GM23248 (cell line): Measurements from ENCODE around the gene LMAN2. TPM values are rescaled to one million over a fixed set of nuclear protein-coding genes. Genes with fewer than 3 reads are reported as not detected.

Source experiments
- DNase-seq: peaks from one replicate; pipeline ENCODE4 v3.0.0-alpha.2; 2015
- H2AFZ ChIP-seq: fragments of 200-600 bp; sonication (generic); 2 replicates; pipeline ENCODE4 v1.6.1; 2016; ENCODE audit warnings: antibody characterized with exemption
- H3F3A ChIP-seq: fragments of 200-600 bp; sonication (generic); 2 replicates; pipeline ENCODE4 v1.6.1; 2016; ENCODE audit warnings: mild to moderate bottlenecking, antibody characterized with exemption, mixed run types; ENCODE audit not compliant: insufficient read depth
- H3K27ac ChIP-seq: fragments of 200-600 bp; sonication (generic); 2 replicates; pipeline ENCODE4 v1.5.1; 2016; ENCODE audit warnings: mild to moderate bottlenecking
- H3K27me3 ChIP-seq: fragments of 200-600 bp; sonication (generic); replicated peaks from 2 replicates; pipeline ENCODE4 v1.6.1; 2016; ENCODE audit warnings: mild to moderate bottlenecking; ENCODE audit not compliant: insufficient read depth
- H3K36me3 ChIP-seq: fragments of 200-600 bp; sonication (generic); 2 replicates; pipeline ENCODE4 v1.6.1; 2016; ENCODE audit warnings: low read depth, mild to moderate bottlenecking
- H3K4me1 ChIP-seq: fragments of 200-600 bp; sonication (generic); 2 replicates; pipeline ENCODE4 v1.6.1; 2016; ENCODE audit warnings: mild to moderate bottlenecking; ENCODE audit not compliant: insufficient read depth
- H3K4me2 ChIP-seq: fragments of 200-600 bp; sonication (generic); one replicate; pipeline ENCODE4 v1.6.1; 2016; ENCODE audit warnings: mild to moderate bottlenecking; ENCODE audit not compliant: unreplicated experiment
- H3K4me3 ChIP-seq: fragments of 200-600 bp; sonication (generic); 2 replicates; pipeline ENCODE4 v1.5.1; 2016; ENCODE audit warnings: mild to moderate bottlenecking
- H3K79me2 ChIP-seq: fragments of 200-600 bp; sonication (generic); 2 replicates; pipeline ENCODE4 v1.6.1; 2016; ENCODE audit warnings: mild to moderate bottlenecking; ENCODE audit not compliant: insufficient read depth
- H3K9ac ChIP-seq: fragments of 200-600 bp; sonication (generic); 2 replicates; pipeline ENCODE4 v1.6.1; 2016; ENCODE audit warnings: mild to moderate bottlenecking
- H3K9me2 ChIP-seq: fragments of 200-600 bp; sonication (generic); 2 replicates; pipeline ENCODE4 v1.6.1; 2016; ENCODE audit warnings: mixed run types, mild to moderate bottlenecking, moderate library complexity; ENCODE audit not compliant: insufficient read depth
- H3K9me3 ChIP-seq: fragments of 200-600 bp; sonication (generic); one replicate; pipeline ENCODE4 v1.6.1; 2017; ENCODE audit warnings: low read depth
- H4K20me1 ChIP-seq: fragments of 200-600 bp; sonication (generic); 2 replicates; pipeline ENCODE4 v1.6.0; 2016; ENCODE audit not compliant: insufficient read depth
- EZH2 ChIP-seq: fragments of 200-600 bp; sonication (generic); IDR thresholded peaks from 2 replicates; pipeline ENCODE4 v1.6.1; 2018; ENCODE audit warnings: antibody characterized with exemption, mild to moderate bottlenecking; ENCODE audit not compliant: insufficient read depth, poor library complexity, severe bottlenecking
- EZH2phosphoT487 ChIP-seq: fragments of 200-600 bp; sonication (generic); IDR thresholded peaks from 2 replicates; pipeline ENCODE4 v1.6.1; 2018; ENCODE audit warnings: antibody characterized with exemption, moderate library complexity, mild to moderate bottlenecking, low read depth; ENCODE audit not compliant: insufficient read depth
- WGBS, 2 experiments: methylation state at CpG; one replicate each; pipeline ENCODE4 v1.1.6; 2015 to 2017; ENCODE audit warnings: low lambda C conversion rate in 2 of 2, low coverage in 1 of 2; ENCODE audit errors: missing lambda C conversion rate in 2 of 2; 5-methylcytosine and 5-hydroxymethylcytosine counted together
- in situ Hi-C: fragments of 300-500 bp; cut with MboI; formaldehyde crosslinking; loops from 2 replicates; pipeline ENCODE4 v1.15.0; 2020
- polyA plus RNA-seq: library from polyadenylated mRNA; unstranded; fragments of >200 nt; fragmentation: Nextera tagmentation; extraction: Ambion mirVana; gene quantifications from 2 replicates; pipeline ENCODE4 v1.2.1, GENCODE V29; 2016
- total RNA-seq: library from RNA; depleted of rRNA; stranded (reverse); fragments of >200 nt; shearing (Covaris generic); gene quantifications from 2 replicates; pipeline ENCODE4 v1.2.3, GENCODE V29; 2014

Gene LMAN2
- total and polyA plus RNA-seq, 2 experiments from 2014 or later: 303 to 313 TPM

GRCh38 chr5:177396807-177397206 is 45.3 kb upstream of the LMAN2 start:
- 70 to 78% methylated on average over 8 to 10 of the region's 10 CpGs for WGBS, 2 experiments
- Histone ChIP-seq H3K4me1 (no peaks in the 10 kb centered on the region), H3K27me3 (peaks cover 36% of the 10 kb centered on the region), H3K79me2 (no peaks in the 10 kb centered on the region), H3K9ac (no peak overlapping the region), H3F3A (peaks cover 5% of the 10 kb centered on the region; the same call in 1 of the 2 replicates), H3K27ac (no peak overlapping the region), H3K36me3 (no peaks in the 10 kb centered on the region), H3K4me3 (no peak overlapping the region), H2AFZ (no peak overlapping the region), H3K9me2 (no peaks in the 10 kb centered on the region), H4K20me1 (no peaks in the 10 kb centered on the region), H3K9me3 (no peaks in the 10 kb centered on the region), H3K4me2 (no peak overlapping the region)
- no peak for DNase-seq
- in situ Hi-C loops: loop anchor here (10.0 kb wide), 1 partner anchor 58 kb away; no protein-coding TSS in a partner anchor
- no peak for TF ChIP-seq EZH2

GRCh38 chr5:177396078-177396477 is 44.6 kb upstream of the LMAN2 start:
- no peaks in the 10 kb centered on the region for H3F3A ChIP-seq
- H2AFZ ChIP-seq: no peak overlapping the region
- 30 to 52% methylated on average over 5 to 6 of the region's 8 CpGs for WGBS, 2 experiments
- H4K20me1 ChIP-seq: no peaks in the 10 kb centered on the region
- no peaks in the 10 kb centered on the region for H3K36me3 ChIP-seq
- no peaks in the 10 kb centered on the region for H3K9me2 ChIP-seq
- H3K27ac ChIP-seq: no peak overlapping the region
- peaks cover 29% of the 10 kb centered on the region for H3K27me3 ChIP-seq
- no peaks in the 10 kb centered on the region for H3K9me3 ChIP-seq
- DNase-seq: no peak
- H3K4me1 ChIP-seq: no peaks in the 10 kb centered on the region
- no peak overlapping the region for H3K9ac ChIP-seq
- no peak overlapping the region for H3K4me3 ChIP-seq
- in situ Hi-C loops: loop anchor here (10.0 kb wide), 1 partner anchor 59 kb away; no protein-coding TSS in a partner anchor
- H3K79me2 ChIP-seq: no peaks in the 10 kb centered on the region
- TF ChIP-seq EZH2phosphoT487: no peak
- TF ChIP-seq EZH2: no peak
- H3K4me2 ChIP-seq: no peak overlapping the region

GRCh38 chr5:177393990-177394389 is 42.5 kb upstream of the LMAN2 start:
- H3K9me2 ChIP-seq: no peaks in the 10 kb centered on the region
- H3K4me3 ChIP-seq: no peak overlapping the region
- 0 out of 2 replicates have a peak, but pooled peaks cover 10% of the 10 kb centered on the region for H3K27me3 ChIP-seq
- H3K27ac ChIP-seq: no peak overlapping the region
- no peak for TF ChIP-seq EZH2
- no peak for TF ChIP-seq EZH2phosphoT487
- 51 to 71% methylated on average over 5 of the region's 5 CpGs for WGBS, 2 experiments
- no peaks in the 10 kb centered on the region for H3K36me3 ChIP-seq
- H3K9me3 ChIP-seq: no peaks in the 10 kb centered on the region
- DNase-seq: no peak
- H3K9ac ChIP-seq: no peak overlapping the region
- in situ Hi-C loops: loop anchor here (10.0 kb wide), 1 partner anchor 61 kb away; no protein-coding TSS in a partner anchor
- peaks cover 12% of the 10 kb centered on the region for H3F3A ChIP-seq
- H3K4me1 ChIP-seq: peaks cover 11% of the 10 kb centered on the region
- no peak overlapping the region for H2AFZ ChIP-seq
- no peak overlapping the region for H3K4me2 ChIP-seq
- H4K20me1 ChIP-seq: no peaks in the 10 kb centered on the region
- H3K79me2 ChIP-seq: no peaks in the 10 kb centered on the region

- in situ Hi-C loops: loop anchor here (10.0 kb wide), 1 partner anchor 62 kb away; no protein-coding TSS in a partner anchor
- Histone ChIP-seq H4K20me1 (no peaks in the 10 kb centered on the region), H3K4me2 (no peak overlapping the region), H3K36me3 (no peaks in the 10 kb centered on the region), H3K9ac (no peak overlapping the region), H3F3A (peaks cover 19% of the 10 kb centered on the region), H3K4me3 (no peak overlapping the region), H3K27ac (no peak overlapping the region), H3K9me3 (no peaks in the 10 kb centered on the region), H3K79me2 (no peaks in the 10 kb centered on the region), H2AFZ (no peak overlapping the region), H3K4me1 (peaks cover 15% of the 10 kb centered on the region), H3K9me2 (no peaks in the 10 kb centered on the region), H3K27me3 (0 out of 2 replicates have a peak, but pooled peaks cover 4% of the 10 kb centered on the region)
- TF ChIP-seq EZH2 (no peak), EZH2phosphoT487 (no peak)
- 73 to 96% methylated on average over 1 of the region's 1 CpG for WGBS, 2 experiments
- DNase-seq: no peak
Measured at GRCh38 chr5:177393206-177393765, 41.8 kb upstream of the LMAN2 start.
